Breast epithelium (tissue), 4 donors: ENCODE data around the gene SLC5A12. TPM values are rescaled to one million over a fixed set of nuclear protein-coding genes. Genes with fewer than 3 reads are reported as not detected.

Experiments used
- DNase-seq, 2 donors: peaks; one replicate each; pipeline ENCODE4 v3.0.0-alpha.2; 2019; ENCODE audit warnings: low spot score in 2 of 2
- H3K27ac ChIP-seq, 2 donors: fragments of 200-600 bp; sonication (generic) in 1 of 2; one replicate each; pipeline ENCODE4 v1.5.1; 2016 to 2019; ENCODE audit warnings: mild to moderate bottlenecking in 1 of 2
- H3K27me3 ChIP-seq, 2 donors: fragments of 200-600 bp; sonication (generic) in 1 of 2; one replicate each; pipeline versions ENCODE4 v1.5.1 to v1.6.0; 2017 to 2019; ENCODE audit warnings: control low read depth in 1 of 2, mild to moderate bottlenecking in 1 of 2
- H3K36me3 ChIP-seq: fragments of 200-600 bp; one replicate; pipeline ENCODE4 v1.5.1; 2019
- H3K4me1 ChIP-seq, 2 donors: fragments of 200-600 bp; sonication (generic); one replicate each; pipeline ENCODE4 v1.5.1; 2016 to 2019; ENCODE audit warnings: control low read depth in 1 of 2
- H3K4me3 ChIP-seq, 3 donors: fragments of 200-600 bp; sonication (generic); 1 replicate in 2 of 3; 2 replicates in 1 of 3; pipeline ENCODE4 v1.5.1; 2016 to 2019; ENCODE audit warnings: mild to moderate bottlenecking in 3 of 3, moderate library complexity in 2 of 3
- H3K9me3 ChIP-seq, 2 donors: fragments of 200-600 bp; sonication (generic) in 1 of 2; one replicate each; pipeline ENCODE4 v1.5.1; 2016 to 2019; ENCODE audit warnings: control low read depth in 1 of 2
- CTCF ChIP-seq, 3 donors: fragments of 450-650 bp; IDR thresholded peaks; one replicate each; pipeline ENCODE4 v1.5.1; 2016 to 2017; ENCODE audit warnings: antibody characterized with exemption in 3 of 3, mild to moderate bottlenecking in 3 of 3, moderate library complexity in 3 of 3
- POLR2A ChIP-seq: fragments of 450-650 bp; IDR thresholded peaks from one replicate; pipeline ENCODE4 v1.6.1; 2016; ENCODE audit warnings: antibody characterized with exemption, mild to moderate bottlenecking, moderate library complexity
- POLR2AphosphoS5 ChIP-seq, 3 donors: sonication (generic); formaldehyde crosslinking; IDR thresholded peaks; one replicate each; pipeline ENCODE4 v1.6.1; 2017; ENCODE audit warnings: antibody characterized with exemption in 3 of 3
- intact Hi-C: fragments of 100-400 bp; cut with DNase I; formaldehyde crosslinking; loops from one replicate; pipeline ENCODE4 v1.15.1; 2023; ENCODE audit warnings: low total_unique reads
- total RNA-seq, 3 donors: library from RNA; depleted of rRNA; stranded (reverse); fragments of >200 nt; gene quantifications; one replicate each; pipeline ENCODE4 v1.1.0, GENCODE V29; 2016

SLC5A12 gene
- total RNA-seq, 3 donors from 2014 or later = not detected

GRCh38 chr11:26623076-26623659 lies 98.7 kb downstream of the SLC5A12 start:
- intact Hi-C loops = no loop called here

GRCh38 chr11:26622181-26622580 lies 99.7 kb downstream of the SLC5A12 start:
- TF ChIP-seq POLR2A = no peak
- TF ChIP-seq POLR2AphosphoS5 (IDR thresholded peaks at IDR 0.05) = no peak
- TF ChIP-seq CTCF (IDR thresholded peaks at IDR 0.05) = no peak
- Histone ChIP-seq H3K36me3 (no peaks in the 10 kb centered on the region), H3K27me3 (no peaks in the 10 kb centered on the region), H3K4me1 (no peaks in the 10 kb centered on the region), H3K9me3 (no peaks in the 10 kb centered on the region), H3K27ac (no peak overlapping the region), H3K4me3 (no peak overlapping the region)
- intact Hi-C loops = no loop called here
- no peak for DNase-seq

More at GRCh38 chr11:26623076-26623659, 98.7 kb downstream of the SLC5A12 start:
- no peak for DNase-seq
- TF ChIP-seq POLR2AphosphoS5 (IDR thresholded peaks at IDR 0.05) (no peak), CTCF (IDR thresholded peaks at IDR 0.05) (no peak), POLR2A (no peak)
- no peaks in the 10 kb centered on the region for H3K9me3 ChIP-seq
- no peaks in the 10 kb centered on the region for H3K4me1 ChIP-seq
- no peak overlapping the region for H3K4me3 ChIP-seq
- no peak overlapping the region for H3K27ac ChIP-seq
- no peaks in the 10 kb centered on the region for H3K27me3 ChIP-seq
- no peaks in the 10 kb centered on the region for H3K36me3 ChIP-seq

GRCh38 chr11:26621132-26621531 lies 100.7 kb downstream of the SLC5A12 start:
- DNase-seq = no peak
- Histone ChIP-seq H3K27ac (no peak overlapping the region), H3K27me3 (no peaks in the 10 kb centered on the region), H3K36me3 (no peaks in the 10 kb centered on the region), H3K4me1 (no peaks in the 10 kb centered on the region), H3K4me3 (no peak overlapping the region), H3K9me3 (no peaks in the 10 kb centered on the region)
- intact Hi-C loops = no loop called here
- no peak for TF ChIP-seq POLR2AphosphoS5 (IDR thresholded peaks at IDR 0.05)

GRCh38 chr11:26620282-26621045 lies 101.4 kb downstream of the SLC5A12 start:
- Histone ChIP-seq H3K27me3 (no peaks in the 10 kb centered on the region), H3K9me3 (no peaks in the 10 kb centered on the region), H3K4me1 (no peaks in the 10 kb centered on the region), H3K27ac (no peak overlapping the region), H3K4me3 (no peak overlapping the region), H3K36me3 (no peaks in the 10 kb centered on the region)
- no peak for DNase-seq
- no peak for TF ChIP-seq POLR2AphosphoS5 (IDR thresholded peaks at IDR 0.05)
- TF ChIP-seq POLR2A = no peak
- TF ChIP-seq CTCF (IDR thresholded peaks at IDR 0.05) = no peak
- intact Hi-C loops = no loop called here

- Histone ChIP-seq H3K4me3 (no peak overlapping the region), H3K9me3 (no peaks in the 10 kb centered on the region), H3K27ac (no peak overlapping the region), H3K4me1 (no peaks in the 10 kb centered on the region), H3K36me3 (no peaks in the 10 kb centered on the region), H3K27me3 (no peaks in the 10 kb centered on the region)
- intact Hi-C loops = no loop called here
- no peak for DNase-seq
- TF ChIP-seq POLR2A = no peak
- no peak for TF ChIP-seq CTCF (IDR thresholded peaks at IDR 0.05)
- no peak for TF ChIP-seq POLR2AphosphoS5 (IDR thresholded peaks at IDR 0.05)
Measured at GRCh38 chr11:26618441-26618840, 103.4 kb downstream of the SLC5A12 start.

Other genes with a start within 250 kb of the SLC5A12 start
- 10 to 100 TPM in 1 of 3 donors, 1 to 10 TPM in 1, not detected in 1; 6.6 to 61.2 TPM for gene MUC15, start 149.8 kb downstream of the SLC5A12 start, total RNA-seq